Measurements from ENCODE around the gene ZFP69B.
A peak's percentile ranks its signal among the peaks of the same experiment; 100 is the strongest.

The ZFP69B gene

DNA sequence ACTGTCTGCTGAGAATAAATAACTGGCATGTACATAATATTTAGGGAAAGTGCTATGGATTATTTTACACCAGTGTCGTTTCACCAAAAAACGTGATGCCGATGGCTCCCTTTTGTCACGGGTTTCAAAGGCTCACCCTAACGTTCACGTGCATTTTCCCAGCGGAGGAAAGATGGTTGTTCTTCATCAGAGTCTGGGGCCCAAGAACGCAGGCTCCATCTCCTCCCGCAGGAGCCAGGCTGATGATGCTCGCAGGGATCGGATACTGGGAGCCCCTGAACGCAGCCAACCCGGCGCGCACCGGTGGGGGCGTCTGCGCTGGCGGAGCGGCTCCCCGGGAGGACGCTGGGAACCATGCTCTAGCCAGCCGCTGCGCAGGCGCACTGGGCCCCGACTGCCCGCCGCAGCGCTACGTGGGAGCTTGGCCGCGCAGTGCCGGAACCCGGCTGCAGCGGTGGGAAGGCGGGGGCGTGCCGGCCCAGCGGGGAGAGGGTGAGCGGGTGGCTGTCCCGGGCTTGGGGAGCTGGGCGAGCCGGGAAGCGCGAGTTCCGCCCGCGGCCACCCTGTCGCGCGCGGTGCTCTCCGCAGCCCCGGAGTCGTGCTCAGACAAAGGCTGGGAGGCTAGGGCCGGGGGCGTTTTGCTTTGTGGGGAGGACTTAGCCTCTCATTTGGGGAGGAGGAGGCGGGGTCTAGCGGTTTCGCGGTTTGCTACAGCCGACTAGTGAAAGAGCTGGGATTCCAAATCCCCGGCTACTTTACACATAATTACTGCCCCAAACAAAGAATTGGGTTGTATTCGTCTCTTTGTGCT lies at the start of gene ZFP69B:
Gene ZFP69B (plus strand): TSS at position 793 of the 811 bp plus-strand sequence. CDS start 486 bp downstream, outside the sequence.
- peak; percentile 84 for DNase-seq (ENCODE audit: low read depth)

DNA sequence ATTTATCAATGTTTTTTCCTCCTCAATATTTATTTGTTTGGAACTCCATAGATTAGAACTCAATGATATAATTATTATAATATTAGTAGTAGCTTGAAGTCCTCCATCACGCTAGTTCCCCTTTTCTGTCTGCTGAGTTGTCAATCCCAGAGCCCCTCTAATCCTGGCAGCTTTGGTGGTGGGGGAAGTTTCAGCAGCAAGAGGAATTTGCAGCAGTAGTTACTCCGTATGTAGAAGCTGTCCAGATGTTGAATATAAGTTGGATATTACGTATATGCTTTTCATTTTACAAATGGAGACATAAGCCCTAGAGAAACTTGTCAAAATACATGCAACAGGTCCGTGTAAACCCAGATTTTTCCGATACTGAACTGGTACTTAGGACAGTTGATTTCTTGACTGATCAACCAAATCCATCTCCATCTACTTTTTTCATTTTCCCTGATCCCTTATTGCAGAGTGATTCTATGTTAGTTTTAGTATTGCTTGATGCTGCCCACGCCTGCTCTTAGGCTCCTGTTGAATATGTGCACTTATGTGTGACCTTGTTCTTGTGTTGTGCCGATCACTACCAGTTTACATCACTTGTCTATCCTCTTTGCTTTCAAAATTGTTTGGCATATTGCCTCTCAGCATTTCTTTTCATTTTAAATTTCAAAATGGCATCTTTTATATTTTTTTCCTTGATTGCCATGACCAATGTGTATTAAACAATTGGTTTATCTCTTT lies 48.6 kb upstream of the ZFP69B start:
- no peak for DNase-seq (ENCODE audit: low read depth)

DNA sequence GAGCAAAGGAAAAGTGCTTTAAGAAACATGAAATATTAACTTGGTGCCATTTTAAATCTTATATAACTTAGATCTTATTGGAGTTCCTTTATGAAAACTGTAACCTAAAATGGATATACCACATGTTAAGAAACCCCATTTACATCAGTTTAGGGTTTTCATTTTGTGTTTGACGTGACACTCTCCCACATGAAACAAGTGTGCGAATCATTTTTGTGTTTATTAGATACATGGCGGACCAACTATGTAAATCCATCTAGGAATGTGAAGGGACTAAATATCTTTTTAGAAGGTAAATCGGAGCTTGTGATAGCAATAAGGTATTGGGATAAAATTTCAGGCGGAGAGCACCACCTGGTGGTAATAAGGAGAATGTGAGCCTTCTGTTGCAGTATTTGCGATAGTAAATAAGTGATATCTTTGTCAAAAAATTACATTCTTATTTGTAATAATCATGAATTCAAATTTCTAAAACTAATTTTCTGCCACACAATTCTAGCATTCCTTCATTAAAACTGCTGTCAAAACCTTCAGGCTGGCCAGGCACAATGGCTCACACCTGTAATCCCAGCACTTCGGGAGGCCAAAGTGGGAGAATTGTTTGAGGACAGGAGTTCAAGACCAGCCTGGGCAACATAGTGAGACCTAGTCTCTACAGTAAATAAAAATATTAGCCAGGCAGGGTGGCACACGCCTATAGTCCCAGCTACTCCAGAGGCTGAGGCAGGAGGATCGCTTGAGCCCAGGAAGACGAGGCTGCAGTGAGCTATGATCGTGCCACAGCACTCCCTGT lies 45.4 kb upstream of the ZFP69B start:
- DNase-seq (ENCODE audit: low read depth): no peak

DNA sequence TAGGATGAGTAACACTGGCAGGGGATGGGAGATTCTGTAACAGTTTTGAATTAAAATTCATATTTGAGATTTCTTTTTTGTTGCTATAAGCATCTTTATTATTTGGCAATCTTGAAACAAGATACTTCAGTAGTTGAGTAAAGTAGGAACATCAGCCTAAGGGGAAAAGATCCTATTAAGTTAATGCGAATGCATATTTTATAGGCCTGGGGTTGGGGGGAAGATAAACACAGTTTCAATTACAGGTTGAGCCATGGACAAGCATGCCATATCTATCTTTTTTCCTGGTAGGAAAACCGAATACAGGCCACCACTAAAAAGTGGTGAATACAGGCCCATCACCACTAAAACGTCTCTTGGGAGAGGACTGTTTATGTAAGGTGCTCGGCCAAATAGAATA lies 44.5 kb upstream of the ZFP69B start:
- DNase-seq (ENCODE audit: low read depth): no peak

DNA sequence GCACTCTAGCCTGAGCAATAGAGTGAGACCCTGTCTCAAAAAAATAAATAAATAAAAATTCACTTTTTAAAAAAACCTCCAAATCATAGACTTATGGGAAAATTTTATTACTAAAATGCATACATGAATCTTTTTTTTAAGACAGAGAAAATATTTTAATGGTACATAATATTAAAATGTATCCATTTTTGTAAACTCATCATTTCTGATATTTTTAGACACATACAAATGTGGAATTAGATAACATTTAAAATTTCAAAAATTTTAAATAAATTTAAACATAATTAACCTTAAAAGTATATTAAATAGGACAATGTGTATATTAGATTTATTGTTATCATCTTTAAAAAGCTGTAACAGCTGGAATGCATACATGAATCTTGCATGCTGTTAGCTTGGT lies 42.8 kb upstream of the ZFP69B start:
- DNase-seq (ENCODE audit: low read depth): no peak

DNA sequence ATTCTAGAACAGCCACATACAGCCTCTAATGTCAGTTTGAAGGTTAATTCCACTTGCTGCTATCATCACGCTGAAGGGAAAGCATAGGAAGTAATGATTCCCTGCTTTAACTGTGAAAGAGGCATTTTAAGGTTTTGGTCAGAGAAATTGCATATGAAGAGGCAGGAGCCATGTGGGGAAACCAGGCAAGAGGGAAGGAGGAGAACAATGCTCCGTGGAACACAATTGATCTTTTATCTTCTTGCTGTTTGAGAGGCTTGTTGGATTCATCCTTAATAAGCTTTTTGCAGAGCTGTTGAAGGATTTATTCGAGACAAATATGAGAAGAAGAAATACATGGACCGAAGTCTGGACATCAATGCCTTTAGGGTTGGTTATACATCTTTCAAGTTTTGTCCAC lies 40.8 kb upstream of the ZFP69B start:
- no peak for DNase-seq (ENCODE audit: low read depth)

DNA sequence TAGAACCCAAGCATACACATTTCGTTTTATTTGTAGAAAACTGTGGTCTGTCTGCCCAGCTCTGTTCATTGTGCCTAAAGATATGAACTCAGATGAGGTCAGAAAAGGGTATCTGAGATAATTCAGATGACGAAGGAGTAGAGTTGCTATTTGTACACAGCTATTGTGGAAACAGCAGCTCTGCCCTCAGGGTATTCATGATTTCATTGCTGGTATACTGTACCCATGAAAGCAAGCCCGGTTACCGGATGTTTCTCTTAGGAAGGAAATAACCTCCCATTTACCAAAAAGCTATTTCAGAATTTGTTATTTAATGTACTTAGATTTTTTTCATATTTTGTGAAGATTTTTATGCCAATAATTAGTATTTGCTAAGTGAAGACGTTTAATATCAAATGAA lies 39.0 kb upstream of the ZFP69B start:
- DNase-seq (ENCODE audit: low read depth): no peak

DNA sequence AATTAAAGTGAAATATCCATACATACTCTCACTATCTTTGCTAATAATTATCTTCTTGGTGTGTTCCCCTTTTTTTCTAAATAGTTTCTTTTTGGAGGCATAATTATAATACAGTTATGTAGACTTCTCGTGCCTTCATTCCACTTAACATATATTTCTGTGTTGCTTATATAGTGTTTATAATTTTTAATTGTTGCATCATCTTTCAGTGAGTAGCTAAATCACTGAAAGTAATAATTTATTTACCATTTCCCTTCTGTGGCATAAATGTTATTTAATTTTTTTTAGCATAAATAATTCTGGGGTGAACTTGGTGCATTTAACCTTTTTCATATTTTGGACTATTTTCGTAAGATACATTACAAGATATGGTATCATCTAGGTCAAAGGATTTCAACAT lies 38.4 kb upstream of the ZFP69B start:
- DNase-seq (ENCODE audit: low read depth): no peak

DNA sequence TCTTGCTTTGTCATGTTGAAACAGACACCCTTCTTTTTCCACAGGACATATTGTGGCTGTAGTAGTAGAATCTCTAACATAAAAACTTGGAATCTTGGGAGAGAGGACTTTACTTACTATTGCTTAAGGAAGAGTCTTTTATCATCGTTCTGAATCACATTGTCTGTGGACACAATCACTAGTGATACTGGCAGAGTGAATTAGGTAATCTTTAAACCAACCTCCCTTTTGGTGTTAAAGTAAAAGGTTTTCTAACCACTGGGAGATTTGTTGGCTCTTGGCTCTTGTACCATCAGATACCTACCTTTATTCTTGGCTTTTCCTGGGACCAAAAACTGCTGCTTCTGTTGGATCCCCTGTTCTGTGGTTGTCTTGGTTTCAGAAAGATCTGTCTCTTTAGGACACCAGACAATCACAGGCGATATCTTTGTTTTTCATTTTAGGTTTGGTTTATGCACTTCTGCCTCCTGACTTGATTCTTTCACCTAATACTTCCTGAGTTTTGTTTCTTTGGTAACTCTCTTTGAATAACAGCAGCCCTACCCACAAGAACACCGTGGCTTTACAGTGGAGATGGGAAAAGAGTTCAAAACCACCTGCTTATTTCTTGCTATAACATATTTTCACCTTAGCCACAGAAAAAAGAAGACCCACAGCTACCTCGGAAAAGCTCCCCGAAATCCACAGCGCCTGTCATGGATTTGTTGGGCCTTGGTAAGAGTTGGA lies 36.6 kb upstream of the ZFP69B start:
- no peak for DNase-seq (ENCODE audit: low read depth)

DNA sequence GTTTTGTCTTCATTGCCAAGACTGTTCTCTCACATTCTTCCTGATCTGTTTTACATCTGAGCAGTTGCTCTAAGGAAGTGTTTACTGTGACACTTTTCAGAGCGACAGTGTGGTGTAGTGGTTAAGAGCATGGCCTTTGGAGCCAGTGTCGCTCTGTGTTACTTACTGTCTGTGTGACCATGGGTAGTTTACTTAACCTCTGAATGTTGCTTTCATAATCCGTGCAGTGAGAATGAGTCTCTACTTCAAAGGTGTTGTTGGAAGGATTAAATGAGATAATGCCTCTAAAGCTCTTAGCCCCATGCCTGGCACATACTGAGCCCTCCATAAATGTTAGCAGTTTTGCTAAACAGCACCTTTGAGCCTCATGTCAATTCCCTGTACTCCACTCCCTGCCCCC lies 35.9 kb upstream of the ZFP69B start:
- no peak for DNase-seq (ENCODE audit: low read depth)

DNA sequence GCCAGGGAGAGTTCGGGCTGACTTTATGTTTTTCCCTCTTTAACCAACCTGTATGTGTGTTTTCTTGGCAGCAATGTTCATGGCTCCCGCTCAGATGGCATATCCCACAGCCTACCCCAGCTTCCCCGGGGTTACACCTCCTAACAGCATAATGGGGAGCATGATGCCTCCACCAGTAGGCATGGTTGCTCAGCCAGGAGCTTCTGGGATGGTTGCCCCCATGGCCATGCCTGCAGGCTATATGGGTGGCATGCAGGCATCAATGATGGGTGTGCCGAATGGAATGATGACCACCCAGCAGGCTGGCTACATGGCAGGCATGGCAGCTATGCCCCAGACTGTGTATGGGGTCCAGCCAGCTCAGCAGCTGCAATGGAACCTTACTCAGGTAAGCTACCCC lies 33.6 kb upstream of the ZFP69B start:
- DNase-seq (ENCODE audit: low read depth): no peak

DNA sequence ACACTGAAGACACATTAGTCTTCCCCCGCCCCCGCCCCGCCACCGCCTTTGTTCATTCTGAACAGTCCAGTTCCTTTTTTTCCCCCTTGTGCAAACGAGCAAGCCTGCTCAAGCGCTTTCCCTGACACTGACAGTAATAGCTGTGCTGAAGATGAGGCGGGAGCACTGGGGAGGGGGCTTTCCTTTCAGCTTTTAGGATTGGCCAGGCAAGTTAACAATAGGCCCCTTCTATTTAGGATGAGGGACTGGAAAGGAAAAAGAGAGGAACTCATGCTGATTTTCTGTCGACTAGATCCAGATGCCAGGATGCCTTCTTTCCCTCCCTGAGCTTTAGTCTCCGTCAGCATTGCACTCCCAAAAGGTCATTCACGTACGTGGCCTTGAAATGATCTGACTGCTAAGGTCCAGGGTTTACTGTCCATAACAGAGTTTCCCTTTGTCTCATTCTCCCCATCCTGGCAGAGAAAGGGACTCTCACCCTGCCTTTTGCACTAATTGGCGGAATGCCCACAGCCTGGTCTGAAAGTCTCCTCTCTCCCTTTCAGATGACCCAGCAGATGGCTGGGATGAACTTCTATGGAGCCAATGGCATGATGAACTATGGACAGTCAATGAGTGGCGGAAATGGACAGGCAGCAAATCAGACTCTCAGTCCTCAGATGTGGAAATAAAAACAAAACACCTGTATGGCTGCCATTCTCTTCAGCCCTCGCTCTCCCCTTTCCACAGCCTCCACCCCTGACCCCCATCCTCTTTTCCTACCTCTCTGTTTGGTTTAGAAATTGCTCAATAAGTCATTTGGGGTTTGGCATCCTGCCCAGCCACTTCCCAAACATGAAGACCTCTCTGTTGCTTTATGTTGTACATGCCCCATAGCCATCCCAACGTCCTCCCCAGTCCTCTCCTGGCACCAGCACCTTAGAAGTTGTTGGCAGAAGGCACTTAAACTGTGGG lies 28.6 kb upstream of the ZFP69B start:
- no peak for DNase-seq (ENCODE audit: low read depth)

DNA sequence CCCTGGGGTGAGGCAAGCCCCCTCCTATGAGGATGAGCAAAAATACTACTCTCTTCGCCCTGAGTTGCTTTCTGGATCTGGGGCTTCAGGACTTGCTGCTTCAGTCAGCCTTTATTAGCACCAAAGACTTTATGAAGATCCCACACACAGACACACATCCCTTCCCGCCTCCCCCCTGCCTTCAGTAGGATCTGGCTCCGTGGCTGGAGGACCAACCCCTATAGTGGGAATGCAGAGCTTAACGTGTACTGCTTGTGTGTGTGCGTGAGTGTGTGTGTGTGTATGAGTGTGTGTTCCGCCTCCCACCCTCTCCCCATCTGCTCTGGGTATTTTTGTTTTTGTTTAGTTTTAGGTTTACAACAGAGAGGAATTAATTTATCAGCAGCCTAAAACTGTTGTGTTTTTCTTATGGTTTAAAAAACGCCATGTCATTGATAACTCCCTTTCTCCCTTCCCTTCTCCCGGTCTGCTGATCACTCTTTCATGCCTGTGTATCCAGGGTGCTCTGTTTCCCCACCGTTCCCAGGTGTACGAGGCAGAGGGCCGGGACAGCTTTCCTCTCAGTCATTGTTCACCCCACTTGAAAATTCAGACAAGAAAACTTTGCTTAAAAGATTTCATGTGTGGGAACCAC lies 27.5 kb upstream of the ZFP69B start:
- DNase-seq (ENCODE audit: low read depth): no peak

DNA sequence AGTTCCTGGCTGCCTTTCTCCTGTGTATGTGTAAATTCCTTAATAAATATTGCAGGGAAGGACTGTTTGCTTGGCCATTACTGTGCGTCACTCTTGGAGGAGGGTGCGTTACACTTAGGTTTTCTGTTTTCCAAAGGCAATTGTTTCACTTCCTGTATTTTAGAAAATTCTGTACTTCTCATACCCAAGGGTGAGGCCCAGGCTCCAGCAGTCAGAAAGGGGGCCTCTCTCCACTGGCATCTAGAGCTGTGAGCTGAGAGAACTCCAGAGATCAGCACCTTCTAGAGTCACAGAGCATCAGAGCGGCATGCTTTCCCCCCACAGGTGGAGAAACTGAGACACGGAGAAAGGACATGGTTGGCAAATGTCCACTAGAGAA lies 27.0 kb upstream of the ZFP69B start:
- DNase-seq (ENCODE audit: low read depth): no peak

DNA sequence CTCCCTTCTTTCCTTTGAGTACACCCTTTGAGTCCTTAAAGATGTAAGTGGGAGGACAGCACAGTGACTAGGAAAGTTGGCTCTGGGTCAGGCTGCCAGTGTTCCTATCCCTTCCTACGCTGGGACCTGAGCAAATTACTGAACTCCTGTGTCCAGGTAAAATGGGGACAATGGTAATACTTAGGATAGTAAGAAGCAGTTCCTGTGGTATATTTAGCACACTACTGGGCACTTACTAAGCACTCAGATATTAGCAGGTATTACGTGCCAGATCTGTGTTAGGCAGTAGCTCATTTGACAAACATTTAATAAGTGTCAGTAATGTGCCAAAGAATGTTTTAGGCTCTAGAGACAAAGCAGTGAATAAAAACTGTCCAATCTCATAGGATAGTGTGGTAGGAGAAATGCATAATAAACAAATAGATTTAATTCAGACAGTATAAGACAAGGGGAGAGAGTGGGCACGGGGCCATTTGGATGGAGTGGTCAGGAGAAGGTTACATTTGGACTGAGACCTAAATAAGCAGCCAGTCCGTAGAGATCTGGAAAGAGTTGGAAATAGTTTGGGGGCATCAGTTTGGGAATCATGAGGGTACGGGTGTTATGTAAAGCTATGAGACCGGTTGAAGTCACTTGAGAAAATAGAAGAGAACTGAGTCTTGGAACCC lies 26.2 kb upstream of the ZFP69B start:
- DNase-seq (ENCODE audit: low read depth): no peak

DNA sequence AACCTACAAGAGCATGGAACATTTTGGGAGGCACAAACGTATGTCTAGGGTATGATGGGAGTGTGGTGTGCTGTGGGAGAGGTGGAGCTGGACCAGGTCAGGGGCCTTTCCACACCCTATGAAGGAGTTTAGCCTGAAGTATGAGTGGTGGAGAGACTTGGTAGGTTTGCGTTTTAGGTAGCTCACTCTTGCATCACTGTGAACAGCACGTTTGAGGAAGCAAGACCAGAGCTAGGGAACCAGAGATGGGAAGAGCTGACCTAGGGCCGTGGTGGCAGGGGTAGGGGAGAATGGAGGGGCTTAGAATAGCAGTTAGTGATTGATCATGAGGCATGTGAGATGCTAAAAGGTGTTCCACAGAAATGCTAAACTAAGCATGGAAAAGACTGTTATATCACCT lies 25.1 kb upstream of the ZFP69B start:
- DNase-seq (ENCODE audit: low read depth): no peak

DNA sequence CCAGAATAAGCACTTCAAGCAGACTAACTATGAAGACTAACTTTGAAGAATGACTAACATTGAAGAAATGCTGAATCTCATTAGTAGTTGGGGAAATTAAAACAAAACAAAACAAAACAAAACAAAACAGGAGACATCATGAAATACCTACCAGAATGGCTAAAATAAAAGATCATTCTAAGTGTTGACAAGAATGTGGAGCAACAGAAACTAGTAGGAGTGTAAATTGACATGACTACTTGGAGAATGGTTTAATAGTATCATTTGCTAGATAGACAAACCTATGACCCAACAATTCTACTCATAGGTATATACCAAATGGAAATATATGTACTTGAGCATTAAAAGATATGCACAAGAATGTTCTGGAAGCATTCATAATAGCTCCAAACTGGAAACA lies 18.9 kb upstream of the ZFP69B start:
- DNase-seq (ENCODE audit: low read depth): no peak

DNA sequence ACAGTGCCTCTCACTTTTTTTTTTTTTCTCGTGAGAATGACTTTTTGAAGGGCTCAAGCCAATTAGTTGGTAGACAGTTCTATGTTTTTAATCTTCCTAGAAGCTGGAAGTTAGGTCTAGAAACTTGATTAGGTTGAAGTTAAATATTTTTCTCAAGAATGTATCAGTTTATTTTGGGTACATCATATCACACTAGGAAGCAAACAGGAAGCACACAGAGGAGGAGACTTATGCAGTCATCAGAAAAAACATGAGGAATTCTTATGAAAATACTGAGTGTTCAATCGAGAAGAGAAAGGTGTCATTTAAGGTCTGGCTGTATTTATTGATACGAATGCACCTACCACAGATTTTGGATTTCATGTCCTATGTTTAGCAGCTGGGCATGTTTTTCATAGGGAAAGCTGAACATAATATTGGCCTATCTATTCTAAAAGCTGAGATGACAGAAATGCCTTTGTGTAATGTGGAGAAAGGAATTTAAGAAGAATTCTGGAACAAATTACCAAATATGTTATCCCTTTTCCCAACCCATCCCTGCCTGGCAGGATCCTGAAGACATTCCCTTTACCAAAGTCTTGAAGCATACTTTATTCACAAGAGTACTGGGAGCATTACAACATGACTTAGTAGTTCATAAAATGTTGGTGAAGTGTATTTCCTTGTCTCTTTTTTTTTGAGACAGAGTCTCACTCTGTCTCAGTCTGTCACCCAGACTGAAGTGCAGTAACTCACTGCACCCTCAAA lies 17.5 kb upstream of the ZFP69B start:
- DNase-seq (ENCODE audit: low read depth): no peak

DNA sequence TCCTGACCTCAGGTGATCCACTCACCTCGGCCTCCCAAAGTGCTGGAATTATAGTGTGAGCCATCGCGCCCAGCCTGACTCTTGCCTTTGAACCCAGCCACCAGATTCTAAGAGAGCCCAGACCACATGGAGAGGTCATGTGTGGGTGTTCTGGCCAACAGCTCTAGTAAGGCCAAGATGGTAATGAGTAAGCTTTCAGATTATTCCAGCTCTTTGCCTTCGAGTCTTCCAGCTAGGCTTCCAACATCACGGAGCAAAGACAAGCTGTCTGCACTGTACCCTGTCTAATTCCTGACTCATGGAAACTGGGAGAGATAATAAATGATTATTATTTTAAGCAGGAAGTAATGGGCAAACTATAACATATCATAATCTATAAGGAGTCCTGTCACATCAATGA lies 14.8 kb upstream of the ZFP69B start:
- DNase-seq (ENCODE audit: low read depth): no peak

Measured in activated T-helper 9 cell treated with anti-CD3 and anti-CD28 coated beads, Interleukin-2, amount 50 U/mL, for 16 hours (primary cell).